ENCODE measurements around the gene PPP1R7. TPM values are rescaled to one million over a fixed set of nuclear protein-coding genes. Genes with fewer than 3 reads are reported as not detected.
A peak's percentile ranks its signal among the peaks of the same experiment; 100 is the strongest.

Gene PPP1R7
- total and polyA plus RNA-seq, 9 of the 15 experiments (the other 6 are each of a cell fraction or from before 2014, with no cell fraction given) = 37.5 to 75.0 (median 50.5) TPM

GRCh38 chr2:241102239-241102803, 47.9 kb upstream of the PPP1R7 start, which contains the start of gene MTERF4 (continued):
- TF ChIP-seq, protein P1, sequence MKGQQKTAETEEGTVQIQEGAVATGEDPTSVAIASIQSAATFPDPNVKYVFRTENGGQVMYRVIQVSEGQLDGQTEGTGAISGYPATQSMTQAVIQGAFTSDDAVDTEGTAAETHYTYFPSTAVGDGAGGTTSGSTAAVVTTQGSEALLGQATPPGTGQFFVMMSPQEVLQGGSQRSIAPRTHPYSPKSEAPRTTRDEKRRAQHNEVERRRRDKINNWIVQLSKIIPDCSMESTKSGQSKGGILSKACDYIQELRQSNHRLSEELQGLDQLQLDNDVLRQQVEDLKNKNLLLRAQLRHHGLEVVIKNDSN (CRISPR knock-in tag; IDR thresholded peaks at IDR 0.05) = 0 out of 2 replicates have a peak, but pooled peaks have one; percentile 16
- TF ChIP-seq ZNF384 (IDR thresholded peaks at IDR 0.05; ENCODE audit: low read depth, low read length) (peak; percentile 50), ZNF561 (CRISPR knock-in tag; conservative IDR thresholded peaks at IDR 0.05) (no peak), SNRNP70 (optimal IDR thresholded peaks at IDR 0.05; ENCODE audit: low read depth, low read length) (no peak), SRSF9 (IDR thresholded peaks at IDR 0.05; ENCODE audit: borderline replicate concordance, low read depth, low read length) (no peak), HNRNPUL1 (IDR thresholded peaks at IDR 0.05; ENCODE audit: low read length) (no peak), HCFC1 (IDR thresholded peaks at IDR 0.05; ENCODE audit: low read depth, low read length) (peak; percentile 87), NR2C1 (IDR thresholded peaks at IDR 0.05) (no peak), NR2C1 (tag; IDR thresholded peaks at IDR 0.05) (peak; percentile 63; the same call in 1 of the 2 replicates), ZBTB43 (CRISPR knock-in tag; IDR thresholded peaks at IDR 0.05) (no peak), SRF (CRISPR knock-in tag; IDR thresholded peaks at IDR 0.05) (no peak; a peak in 1 of 4 replicates), XRCC4 (IDR thresholded peaks at IDR 0.05; ENCODE audit: extremely low read depth, insufficient read depth, insufficient read length) (no peak), FOXK1 (CRISPR knock-in tag; IDR thresholded peaks at IDR 0.05; ENCODE audit: borderline replicate concordance) (no peak), SIN3A (IDR thresholded peaks at IDR 0.05; ENCODE audit: borderline replicate concordance in 2 of 2, control insufficient read depth in 1 of 2, low read depth in 2 of 2, low read length in 2 of 2) (peak; percentile 51 to 82; a peak in 2 of 4 replicates), RNF2 (IDR thresholded peaks at IDR 0.05) (peak; percentile 61; the same call in 1 of the 2 replicates), CHCHD3 (CRISPR knock-in tag; IDR thresholded peaks at IDR 0.05) (no peak), DMBX1 (CRISPR knock-in tag; IDR thresholded peaks at IDR 0.05; ENCODE audit: borderline replicate concordance) (no peak), SMAD3 (CRISPR knock-in tag; conservative IDR thresholded peaks at IDR 0.05) (no peak), EP300 (IDR thresholded peaks at IDR 0.05; ENCODE audit: low read length) (no peak; the same call in 1 of the 2 replicates), KAT7 (CRISPR knock-in tag; IDR thresholded peaks at IDR 0.05; ENCODE audit: borderline replicate concordance) (0 out of 2 replicates have a peak, but pooled peaks have one; percentile 39), KLF1 (tag; IDR thresholded peaks at IDR 0.05) (peak; percentile 63; the same call in 1 of the 2 replicates), ATF7 (IDR thresholded peaks at IDR 0.05) (peak; percentile 81), MTA2 (IDR thresholded peaks at IDR 0.05; ENCODE audit: low read depth) (no peak), CBX5 (IDR thresholded peaks at IDR 0.05; ENCODE audit: borderline replicate concordance, low read depth) (peak; percentile 47; the same call in 1 of the 2 replicates), PURB (CRISPR knock-in tag; IDR thresholded peaks at IDR 0.05; ENCODE audit: low read depth) (no peak), ZNF551 (CRISPR knock-in tag; IDR thresholded peaks at IDR 0.05) (no peak), RBFOX2 (IDR thresholded peaks at IDR 0.05; ENCODE audit: low read depth, low read length) (peak; percentile 92), NCOA1 (IDR thresholded peaks at IDR 0.05; ENCODE audit: low read depth) (peak; percentile 97)
- TF ChIP-seq, protein P2, sequence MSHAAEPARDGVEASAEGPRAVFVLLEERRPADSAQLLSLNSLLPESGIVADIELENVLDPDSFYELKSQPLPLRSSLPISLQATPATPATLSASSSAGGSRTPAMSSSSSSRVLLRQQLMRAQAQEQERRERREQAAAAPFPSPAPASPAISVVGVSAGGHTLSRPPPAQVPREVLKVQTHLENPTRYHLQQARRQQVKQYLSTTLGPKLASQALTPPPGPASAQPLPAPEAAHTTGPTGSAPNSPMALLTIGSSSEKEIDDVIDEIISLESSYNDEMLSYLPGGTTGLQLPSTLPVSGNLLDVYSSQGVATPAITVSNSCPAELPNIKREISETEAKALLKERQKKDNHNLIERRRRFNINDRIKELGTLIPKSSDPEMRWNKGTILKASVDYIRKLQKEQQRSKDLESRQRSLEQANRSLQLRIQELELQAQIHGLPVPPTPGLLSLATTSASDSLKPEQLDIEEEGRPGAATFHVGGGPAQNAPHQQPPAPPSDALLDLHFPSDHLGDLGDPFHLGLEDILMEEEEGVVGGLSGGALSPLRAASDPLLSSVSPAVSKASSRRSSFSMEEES (CRISPR knock-in tag; IDR thresholded peaks at IDR 0.05) = no peak

Data from K562 (cell line).